AG09319 (cell line): ENCODE results near the gene SSU72.

Source experiments
- DNase-seq: peaks from one replicate; pipeline ENCODE4 v3.0.0-alpha.2; 2010; ENCODE audit warnings: low read depth; ENCODE audit errors: extremely low read depth
- CTCF ChIP-seq: IDR thresholded peaks from 2 replicates; pipeline ENCODE4 v1.5.1; 2011; ENCODE audit warnings: low read depth, mild to moderate bottlenecking, inconsistent platforms, low read length, moderate library complexity

SSU72 gene

GRCh38 chr1:1554550-1554925 lies 20.1 kb downstream of the SSU72 start:
- no peak for TF ChIP-seq CTCF
- DNase-seq, result no peak

- no peak for TF ChIP-seq CTCF
- DNase-seq, result no peak
These were observed 20.7 kb downstream of the SSU72 start for GRCh38 chr1:1553821-1554494.

GRCh38 chr1:1552263-1552639 lies 22.4 kb downstream of the SSU72 start:
- DNase-seq, result no peak
- TF ChIP-seq CTCF, result no peak

- no peak for TF ChIP-seq CTCF
These were observed 23.0 kb downstream of the SSU72 start for GRCh38 chr1:1551524-1552262.

GRCh38 chr1:1550591-1551432 lies 23.9 kb downstream of the SSU72 start:
- DNase-seq, result no peak
- TF ChIP-seq CTCF, result peak; percentile 45

More at GRCh38 chr1:1551524-1552262, 23.0 kb downstream of the SSU72 start:
- no peak for DNase-seq

- no peak for TF ChIP-seq CTCF
- DNase-seq, result no peak
These were observed 24.6 kb downstream of the SSU72 start for GRCh38 chr1:1550087-1550486.

- no peak for DNase-seq
- no peak for TF ChIP-seq CTCF
These were observed 26.1 kb downstream of the SSU72 start for GRCh38 chr1:1548591-1548990.
